Measurements from ENCODE around the gene CAMK2A.

DNA sequence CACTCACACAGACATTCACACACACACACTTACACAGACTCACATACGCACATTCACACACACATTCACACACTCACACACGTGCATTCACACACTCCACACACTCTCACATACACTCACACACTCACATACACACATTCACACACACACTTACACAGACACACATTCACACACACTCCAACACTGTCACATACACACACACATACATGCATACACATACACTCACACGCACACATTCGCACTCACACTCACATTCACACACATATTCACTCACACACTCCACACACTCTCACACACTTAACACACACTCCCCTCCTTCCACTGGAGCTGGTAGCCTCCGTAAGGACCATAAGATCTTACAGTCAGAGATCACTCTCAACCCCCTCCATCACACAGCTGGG is 26.2 kb downstream of the CAMK2A start:
- no peak for TF ChIP-seq POLR2A (IDR thresholded peaks at IDR 0.05)
- TF ChIP-seq, protein P1, sequence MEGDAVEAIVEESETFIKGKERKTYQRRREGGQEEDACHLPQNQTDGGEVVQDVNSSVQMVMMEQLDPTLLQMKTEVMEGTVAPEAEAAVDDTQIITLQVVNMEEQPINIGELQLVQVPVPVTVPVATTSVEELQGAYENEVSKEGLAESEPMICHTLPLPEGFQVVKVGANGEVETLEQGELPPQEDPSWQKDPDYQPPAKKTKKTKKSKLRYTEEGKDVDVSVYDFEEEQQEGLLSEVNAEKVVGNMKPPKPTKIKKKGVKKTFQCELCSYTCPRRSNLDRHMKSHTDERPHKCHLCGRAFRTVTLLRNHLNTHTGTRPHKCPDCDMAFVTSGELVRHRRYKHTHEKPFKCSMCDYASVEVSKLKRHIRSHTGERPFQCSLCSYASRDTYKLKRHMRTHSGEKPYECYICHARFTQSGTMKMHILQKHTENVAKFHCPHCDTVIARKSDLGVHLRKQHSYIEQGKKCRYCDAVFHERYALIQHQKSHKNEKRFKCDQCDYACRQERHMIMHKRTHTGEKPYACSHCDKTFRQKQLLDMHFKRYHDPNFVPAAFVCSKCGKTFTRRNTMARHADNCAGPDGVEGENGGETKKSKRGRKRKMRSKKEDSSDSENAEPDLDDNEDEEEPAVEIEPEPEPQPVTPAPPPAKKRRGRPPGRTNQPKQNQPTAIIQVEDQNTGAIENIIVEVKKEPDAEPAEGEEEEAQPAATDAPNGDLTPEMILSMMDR (IDR thresholded peaks at IDR 0.05 in 4 of 5, conservative IDR thresholded peaks at IDR 0.05 in 1 of 5): no peak

Measured in gastrocnemius medialis (tissue), 4 donors.